ENCODE results near the gene C3orf80.
"Not testable (repeated sequence)": the region's sequence is repeated elsewhere in the genome, so short reads cannot be mapped to it uniquely, and the experiment has no call there.

The C3orf80 gene

DNA sequence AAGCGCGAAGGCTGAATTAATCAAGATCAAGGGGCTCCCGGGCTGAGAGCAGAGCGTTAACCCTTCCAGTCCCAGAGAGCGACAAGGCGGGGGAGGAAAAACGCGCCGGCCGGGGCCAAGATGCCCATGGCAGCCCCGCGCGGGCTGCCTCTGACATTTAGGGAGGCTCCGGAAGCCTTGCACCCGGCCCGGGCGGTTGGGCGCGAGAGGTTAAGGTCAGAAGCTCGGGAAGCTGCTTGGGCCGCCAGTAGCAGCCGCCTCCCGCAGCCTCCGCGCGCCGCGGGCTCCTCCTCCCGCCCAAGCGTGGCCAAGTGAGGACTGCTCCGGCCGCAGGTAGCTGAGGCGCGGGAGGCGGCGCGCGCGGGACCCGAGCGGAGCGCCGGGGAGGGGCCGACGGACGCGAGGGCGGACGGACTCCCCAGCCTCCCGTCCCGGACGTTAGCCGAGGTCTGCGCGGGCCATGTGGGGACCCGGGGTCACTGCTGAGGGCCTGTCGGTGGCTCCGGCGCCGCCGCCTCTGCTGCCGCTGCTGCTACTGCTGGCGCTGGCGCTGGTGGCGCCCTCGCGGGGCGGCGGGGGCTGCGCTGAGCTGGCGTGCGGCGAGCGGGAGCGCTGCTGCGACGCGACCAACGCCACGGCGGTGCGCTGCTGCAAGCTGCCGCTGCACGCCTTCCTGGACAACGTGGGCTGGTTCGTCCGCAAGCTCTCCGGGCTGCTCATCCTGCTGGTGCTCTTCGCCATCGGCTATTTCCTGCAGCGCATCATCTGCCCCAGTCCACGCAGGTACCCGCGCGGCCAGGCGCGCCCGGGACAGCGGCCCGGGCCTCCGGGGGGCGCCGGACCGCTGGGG is at the start of gene C3orf80:
C3orf80 (plus strand) TSS at position 247 of the 850 bp plus-strand sequence; CDS start at position 461, 214 bp downstream.
- H3K4me3 ChIP-seq (ENCODE audit: low read depth, low read length): peak within 1 kb of the TSS; percentile 57
- TF ChIP-seq, protein P1, sequence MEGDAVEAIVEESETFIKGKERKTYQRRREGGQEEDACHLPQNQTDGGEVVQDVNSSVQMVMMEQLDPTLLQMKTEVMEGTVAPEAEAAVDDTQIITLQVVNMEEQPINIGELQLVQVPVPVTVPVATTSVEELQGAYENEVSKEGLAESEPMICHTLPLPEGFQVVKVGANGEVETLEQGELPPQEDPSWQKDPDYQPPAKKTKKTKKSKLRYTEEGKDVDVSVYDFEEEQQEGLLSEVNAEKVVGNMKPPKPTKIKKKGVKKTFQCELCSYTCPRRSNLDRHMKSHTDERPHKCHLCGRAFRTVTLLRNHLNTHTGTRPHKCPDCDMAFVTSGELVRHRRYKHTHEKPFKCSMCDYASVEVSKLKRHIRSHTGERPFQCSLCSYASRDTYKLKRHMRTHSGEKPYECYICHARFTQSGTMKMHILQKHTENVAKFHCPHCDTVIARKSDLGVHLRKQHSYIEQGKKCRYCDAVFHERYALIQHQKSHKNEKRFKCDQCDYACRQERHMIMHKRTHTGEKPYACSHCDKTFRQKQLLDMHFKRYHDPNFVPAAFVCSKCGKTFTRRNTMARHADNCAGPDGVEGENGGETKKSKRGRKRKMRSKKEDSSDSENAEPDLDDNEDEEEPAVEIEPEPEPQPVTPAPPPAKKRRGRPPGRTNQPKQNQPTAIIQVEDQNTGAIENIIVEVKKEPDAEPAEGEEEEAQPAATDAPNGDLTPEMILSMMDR (IDR thresholded peaks at IDR 0.05; ENCODE audit: borderline replicate concordance, insufficient read depth, low read depth, low read length): peak; percentile 42; the same call in 1 of the 2 replicates

DNA sequence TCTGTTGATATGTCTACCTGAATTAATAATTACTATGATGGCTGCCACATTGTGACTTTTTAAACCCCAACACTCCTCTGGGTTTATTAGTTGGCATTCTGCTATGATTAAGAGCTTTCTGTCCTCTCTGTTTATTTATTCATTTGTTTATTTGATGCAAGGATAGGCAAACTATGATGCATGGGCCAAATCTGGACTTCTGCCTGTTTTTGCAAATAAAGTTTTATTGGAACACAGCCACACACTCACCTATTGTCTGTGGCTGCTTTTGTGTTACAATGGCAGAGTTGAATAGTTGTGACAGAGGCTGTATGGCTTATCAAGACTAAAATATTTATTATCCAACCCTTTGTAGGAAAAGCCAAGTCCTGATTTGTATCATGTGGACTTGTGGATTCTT is 48.3 kb upstream of the C3orf80 start:
- TF ChIP-seq, protein P1 (IDR thresholded peaks at IDR 0.05; ENCODE audit: borderline replicate concordance, insufficient read depth, low read depth, low read length): no peak
- no peak overlapping the region for H3K4me3 ChIP-seq (ENCODE audit: low read depth, low read length)

DNA sequence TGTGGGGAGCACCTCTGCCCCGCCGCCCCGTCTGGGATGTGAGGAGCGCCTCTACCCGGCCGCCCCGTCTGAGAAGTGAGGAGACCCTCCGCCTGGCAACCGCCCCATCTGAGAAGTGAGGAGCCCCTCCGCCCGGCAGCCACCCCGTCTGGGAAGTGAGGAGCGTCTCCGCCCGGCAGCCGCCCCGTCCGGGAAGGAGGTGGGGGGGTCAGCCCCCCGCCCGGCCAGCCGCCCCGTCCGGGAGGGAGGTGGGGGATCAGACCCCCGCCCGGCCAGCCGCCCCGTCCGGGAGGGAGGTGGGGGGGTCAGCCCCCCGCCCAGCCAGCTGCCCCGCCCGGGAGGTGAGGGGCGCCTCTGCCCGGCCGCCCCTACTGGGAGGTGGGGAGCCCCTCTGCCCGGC is 46.6 kb upstream of the C3orf80 start:
- not testable (repeated sequence) for H3K4me3 ChIP-seq (ENCODE audit: low read depth, low read length)

DNA sequence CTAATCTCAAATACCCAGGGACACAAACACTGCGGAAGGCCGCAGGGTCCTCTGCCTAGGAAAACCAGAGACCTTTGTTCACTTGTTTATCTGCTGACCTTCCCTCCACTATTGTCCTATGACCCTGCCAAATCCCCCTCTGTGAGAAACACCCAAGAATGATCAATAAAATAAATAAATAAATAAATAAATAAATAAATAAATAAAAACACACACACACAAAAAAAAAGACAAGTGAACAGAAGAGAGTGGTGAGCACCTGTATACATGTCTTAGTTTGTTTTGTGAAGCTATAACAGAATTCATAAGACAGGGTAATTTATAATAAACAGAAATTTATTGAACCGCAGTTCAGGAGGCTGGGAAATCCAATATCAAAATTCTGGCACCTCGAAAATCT is 45.8 kb upstream of the C3orf80 start:
- H3K4me3 ChIP-seq (ENCODE audit: low read depth, low read length): not testable (repeated sequence)

DNA sequence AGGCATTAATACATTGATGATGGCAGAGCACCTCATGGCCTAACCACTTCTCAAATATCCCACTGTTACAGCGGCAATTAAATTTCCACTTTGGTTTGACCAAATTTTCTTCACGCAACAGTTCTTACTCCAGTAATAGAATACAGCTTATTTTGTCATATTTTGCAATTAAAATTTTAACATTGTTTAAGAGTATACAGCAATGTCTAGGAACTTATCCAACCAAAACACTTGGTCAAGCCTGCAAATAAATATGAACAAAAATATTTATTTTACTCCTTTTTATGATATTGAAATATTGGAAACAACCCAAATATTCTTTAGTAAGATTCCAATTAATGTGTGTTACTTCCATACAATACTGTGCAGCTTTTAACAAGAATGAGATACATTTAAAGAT is 45.3 kb upstream of the C3orf80 start:
- no peak overlapping the region for H3K4me3 ChIP-seq (ENCODE audit: low read depth, low read length)
- TF ChIP-seq, protein P1 (IDR thresholded peaks at IDR 0.05; ENCODE audit: borderline replicate concordance, insufficient read depth, low read depth, low read length): no peak

DNA sequence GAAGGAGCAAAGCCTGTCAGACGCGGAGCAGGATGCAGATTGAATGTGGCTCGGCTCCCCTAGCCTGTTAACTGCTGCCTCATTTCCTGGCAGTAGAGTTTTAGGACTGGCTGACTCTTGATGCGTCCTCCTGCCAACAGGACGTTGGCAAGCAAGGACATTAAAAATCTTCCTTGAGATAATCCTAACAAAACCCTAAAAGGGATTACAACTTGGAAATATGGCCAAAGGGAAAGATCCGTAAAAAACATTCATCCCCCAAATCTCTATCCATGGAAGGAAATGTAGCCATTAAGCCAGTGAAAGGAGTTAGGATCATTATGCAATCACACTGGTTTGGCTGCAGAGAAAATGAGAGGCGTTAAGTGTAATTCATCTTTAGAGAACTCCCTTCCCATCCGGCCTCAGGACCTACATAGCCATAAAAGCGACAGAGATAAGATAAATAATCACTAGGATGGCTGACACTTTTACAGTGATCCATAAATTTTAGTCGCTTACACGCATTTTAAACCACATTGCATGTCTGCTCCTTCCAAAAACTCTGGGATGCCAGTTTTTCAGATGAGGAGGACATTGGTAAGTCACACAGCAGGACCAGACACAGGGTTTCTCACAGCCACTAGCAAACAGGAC is 44.5 kb upstream of the C3orf80 start:
- TF ChIP-seq, protein P1 (IDR thresholded peaks at IDR 0.05; ENCODE audit: borderline replicate concordance, insufficient read depth, low read depth, low read length): no peak
- H3K4me3 ChIP-seq (ENCODE audit: low read depth, low read length): no peak overlapping the region

DNA sequence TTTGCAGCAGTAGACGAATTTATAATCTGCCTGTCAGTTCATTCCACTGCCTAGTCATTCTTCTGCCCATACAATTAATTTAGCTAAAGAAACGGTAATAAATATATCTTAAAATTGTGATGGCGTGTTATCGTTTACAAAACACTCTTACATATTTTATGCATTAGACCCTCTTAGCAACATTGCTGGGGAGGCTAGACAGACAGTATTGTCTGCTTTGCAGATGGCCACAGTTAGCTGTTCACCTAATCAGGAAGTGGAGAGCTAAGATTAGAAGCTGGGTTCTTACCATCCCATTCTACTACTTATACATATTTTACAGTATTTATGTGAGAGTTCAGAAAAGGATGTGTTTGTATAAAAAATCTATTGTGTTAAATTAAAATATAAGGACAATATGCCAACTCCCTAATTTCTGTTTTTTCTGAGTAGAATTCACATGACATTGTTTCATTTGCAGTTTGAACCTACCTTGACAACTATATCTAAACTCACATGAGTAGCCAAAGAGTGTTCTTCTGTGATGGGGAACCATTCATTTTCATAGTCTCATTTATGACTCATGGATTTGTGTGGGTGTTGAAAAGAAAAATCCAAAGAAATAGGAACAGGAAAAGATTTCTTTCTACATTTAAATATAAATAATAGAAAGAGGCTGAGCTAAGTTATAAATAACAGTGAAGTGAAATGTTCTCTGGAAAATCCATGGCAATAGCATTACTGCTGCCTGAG is 41.7 kb upstream of the C3orf80 start:
- TF ChIP-seq, protein P1 (IDR thresholded peaks at IDR 0.05; ENCODE audit: borderline replicate concordance, insufficient read depth, low read depth, low read length): no peak
- H3K4me3 ChIP-seq (ENCODE audit: low read depth, low read length): no peak overlapping the region
